GM19455 (cell line): ENCODE measurements around the gene SLIT3.

Experiments
- ATAC-seq: cut with Tn5 transposase; IDR thresholded peaks from one replicate; pipeline ENCODE4 v1.9.1; 2021; ENCODE audit not compliant: unreplicated experiment

The SLIT3 gene

DNA sequence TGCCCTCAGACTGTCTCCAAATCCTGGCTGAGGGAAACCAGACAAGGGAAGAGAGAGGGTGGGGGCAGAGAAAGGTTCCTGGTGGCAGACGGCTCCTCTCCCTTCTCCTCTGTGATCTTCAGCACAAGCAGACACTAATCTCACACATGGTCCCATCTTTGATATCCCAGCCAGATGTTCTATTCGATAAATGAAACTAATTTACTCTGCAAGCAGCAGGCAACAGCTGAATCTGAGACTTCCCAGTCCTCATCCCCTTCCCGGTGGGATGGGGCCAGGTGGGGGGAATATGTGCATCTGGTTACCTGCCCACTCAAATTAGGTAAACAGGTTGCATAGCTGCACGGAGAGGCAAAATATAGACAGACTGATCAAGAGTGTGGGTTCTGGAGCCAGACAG, 512.8 kb downstream of the SLIT3 start:
- ATAC-seq: no peak

DNA sequence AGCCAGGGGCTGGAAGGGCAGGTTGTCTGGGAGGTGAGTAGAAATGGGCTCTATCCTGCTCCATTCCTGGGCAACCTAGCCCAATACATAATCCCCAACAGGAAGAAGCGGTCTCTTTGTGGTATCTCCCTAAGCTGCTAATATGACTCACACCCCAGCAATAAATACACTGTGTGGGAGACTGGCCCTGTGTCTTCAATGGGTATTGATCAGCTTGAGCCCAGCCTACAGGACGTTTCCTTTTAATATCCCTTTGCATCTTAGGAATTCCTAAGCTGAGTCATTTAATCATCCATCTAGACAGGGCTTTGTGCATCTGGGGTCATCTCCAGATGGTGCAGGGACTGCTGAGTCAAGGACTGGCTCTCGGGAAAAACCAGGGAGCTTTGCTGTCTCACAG, 514.8 kb downstream of the SLIT3 start:
- no peak for ATAC-seq

DNA sequence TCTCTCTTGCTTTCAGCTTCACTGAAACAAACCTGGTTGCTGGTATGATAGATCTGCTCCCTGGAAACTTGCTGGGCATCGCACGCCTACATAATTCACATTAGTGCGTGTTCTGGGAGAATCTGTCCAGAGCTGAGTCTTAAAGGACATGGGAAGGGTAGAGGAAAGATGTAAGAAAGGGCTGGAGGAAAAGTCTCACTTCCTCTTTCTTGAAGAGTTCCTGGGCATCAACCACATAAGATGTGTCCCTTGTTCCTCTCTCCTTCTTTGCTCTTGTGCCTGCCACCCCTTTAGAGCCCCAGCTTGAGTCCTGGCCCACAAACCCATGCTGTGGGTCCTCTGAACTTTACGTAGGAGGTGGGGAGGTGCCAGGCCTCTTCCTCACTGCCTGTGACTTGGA, 516.5 kb downstream of the SLIT3 start:
- ATAC-seq: no peak

GRCh38 chr5:168781941-168782571, 518.9 kb downstream of the SLIT3 start:
- ATAC-seq: no peak

DNA sequence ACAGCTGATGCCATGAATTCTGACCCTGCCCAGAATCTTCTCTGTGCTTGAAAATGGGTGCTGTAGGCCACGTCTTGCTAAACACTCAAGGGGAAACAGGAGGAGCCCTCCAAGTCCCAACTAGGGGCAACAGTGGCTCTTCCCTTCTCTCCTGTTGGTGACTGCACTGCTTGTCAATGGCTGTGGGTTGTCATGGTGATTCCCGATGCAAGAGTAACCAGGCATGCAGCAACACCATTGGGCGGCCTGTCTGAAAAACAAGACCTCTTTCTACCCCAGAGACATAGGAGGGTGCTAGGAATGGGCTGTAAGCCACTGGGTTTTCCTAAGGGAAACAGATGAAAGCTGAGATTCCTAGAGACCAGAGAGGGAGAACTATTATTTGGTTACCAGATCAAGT, 520.1 kb downstream of the SLIT3 start:
- no peak for ATAC-seq

- no peak for ATAC-seq
These were observed 521.6 kb downstream of the SLIT3 start for GRCh38 chr5:168779333-168779732.

- no peak for ATAC-seq
These were observed 522.4 kb downstream of the SLIT3 start for GRCh38 chr5:168778536-168778935.

DNA sequence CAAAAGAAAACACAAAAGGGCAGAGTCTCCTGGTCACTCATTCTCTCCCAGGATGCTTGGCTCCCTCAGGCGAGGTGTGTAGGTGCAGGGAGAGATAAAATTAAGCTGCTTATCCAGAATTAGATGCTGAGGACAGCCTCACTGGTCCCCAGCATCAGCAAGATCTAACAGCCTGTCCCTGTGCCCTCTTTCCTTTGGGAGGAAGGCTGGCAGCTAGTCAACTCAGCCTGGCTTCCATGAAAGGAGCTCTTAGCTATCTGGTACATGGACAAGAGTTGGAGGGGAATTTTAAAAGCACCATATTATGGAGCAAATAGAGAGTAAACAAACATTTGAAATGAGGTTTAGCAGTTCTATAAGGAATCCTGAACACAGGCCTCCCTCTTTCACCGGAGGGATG, 523.3 kb downstream of the SLIT3 start:
- no peak for ATAC-seq

DNA sequence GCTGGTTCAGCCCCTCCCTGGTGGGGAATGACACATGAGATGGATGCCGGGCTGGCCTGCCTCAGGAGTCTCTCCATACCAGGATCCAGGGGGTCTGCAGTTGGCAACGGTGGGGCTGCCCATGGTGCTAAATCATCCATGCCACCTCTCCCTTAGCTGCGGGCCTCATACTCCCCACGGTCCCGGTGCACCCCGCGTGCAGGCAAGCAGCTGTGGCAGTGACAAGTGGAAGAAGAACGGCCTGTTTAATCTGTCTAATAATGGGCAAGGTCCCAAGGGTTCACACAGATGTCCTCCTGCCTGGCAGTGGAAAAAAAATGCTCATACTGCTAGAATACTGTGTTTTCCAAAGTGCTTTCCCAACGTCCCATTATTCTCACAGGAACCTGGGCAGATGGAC, 524.9 kb downstream of the SLIT3 start:
- ATAC-seq: no peak

DNA sequence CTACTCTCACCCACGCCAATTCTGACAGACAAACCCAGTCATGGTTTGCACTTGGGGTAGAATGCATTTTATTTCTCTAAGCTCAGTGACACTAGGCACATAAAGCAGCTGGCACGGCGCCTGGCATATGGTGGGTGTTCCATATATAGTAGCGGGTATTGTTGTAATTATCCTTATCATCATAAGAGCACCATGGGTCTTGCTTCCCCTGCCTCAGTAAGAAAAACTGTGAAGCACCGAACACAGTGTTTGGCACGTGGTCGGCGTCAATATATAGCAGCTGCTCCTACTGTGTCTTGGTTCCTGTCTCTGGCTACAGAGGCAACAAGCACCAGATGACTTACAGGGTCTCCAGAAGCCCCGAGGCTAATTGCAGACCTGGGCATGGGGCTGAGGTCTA, 527.7 kb downstream of the SLIT3 start:
- no peak for ATAC-seq

- no peak for ATAC-seq
These were observed 528.5 kb downstream of the SLIT3 start for GRCh38 chr5:168772316-168772961.

GRCh38 chr5:168771678-168772077, 529.3 kb downstream of the SLIT3 start:
- no peak for ATAC-seq

GRCh38 chr5:168770996-168771395, 529.9 kb downstream of the SLIT3 start:
- ATAC-seq: no peak

DNA sequence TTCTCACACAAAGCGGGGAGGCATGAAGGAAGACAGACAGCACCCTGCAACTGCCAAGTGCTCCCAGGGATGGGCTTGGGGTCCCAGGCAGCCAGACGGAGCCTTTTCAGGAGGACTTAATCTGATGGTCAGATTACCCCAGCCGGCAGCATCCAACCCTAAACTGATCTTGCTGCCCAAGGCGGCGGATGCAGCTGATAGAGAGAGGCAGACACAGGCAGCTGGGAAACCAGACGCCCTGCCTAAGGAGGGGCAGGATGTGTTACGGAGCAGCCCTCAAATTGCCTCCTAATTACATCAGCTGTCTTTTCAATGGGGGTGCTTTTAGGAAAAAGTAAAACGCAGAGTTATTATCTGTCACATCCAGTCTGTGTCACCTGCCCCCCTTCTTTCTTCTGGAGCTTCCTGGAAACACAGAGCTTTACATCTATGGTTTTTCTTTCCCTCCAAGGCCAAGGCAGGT, 530.9 kb downstream of the SLIT3 start:
- ATAC-seq: no peak

GRCh38 chr5:168768172-168768571, 532.8 kb downstream of the SLIT3 start:
- no peak for ATAC-seq

GRCh38 chr5:168766426-168766700, 534.6 kb downstream of the SLIT3 start:
- no peak for ATAC-seq

DNA sequence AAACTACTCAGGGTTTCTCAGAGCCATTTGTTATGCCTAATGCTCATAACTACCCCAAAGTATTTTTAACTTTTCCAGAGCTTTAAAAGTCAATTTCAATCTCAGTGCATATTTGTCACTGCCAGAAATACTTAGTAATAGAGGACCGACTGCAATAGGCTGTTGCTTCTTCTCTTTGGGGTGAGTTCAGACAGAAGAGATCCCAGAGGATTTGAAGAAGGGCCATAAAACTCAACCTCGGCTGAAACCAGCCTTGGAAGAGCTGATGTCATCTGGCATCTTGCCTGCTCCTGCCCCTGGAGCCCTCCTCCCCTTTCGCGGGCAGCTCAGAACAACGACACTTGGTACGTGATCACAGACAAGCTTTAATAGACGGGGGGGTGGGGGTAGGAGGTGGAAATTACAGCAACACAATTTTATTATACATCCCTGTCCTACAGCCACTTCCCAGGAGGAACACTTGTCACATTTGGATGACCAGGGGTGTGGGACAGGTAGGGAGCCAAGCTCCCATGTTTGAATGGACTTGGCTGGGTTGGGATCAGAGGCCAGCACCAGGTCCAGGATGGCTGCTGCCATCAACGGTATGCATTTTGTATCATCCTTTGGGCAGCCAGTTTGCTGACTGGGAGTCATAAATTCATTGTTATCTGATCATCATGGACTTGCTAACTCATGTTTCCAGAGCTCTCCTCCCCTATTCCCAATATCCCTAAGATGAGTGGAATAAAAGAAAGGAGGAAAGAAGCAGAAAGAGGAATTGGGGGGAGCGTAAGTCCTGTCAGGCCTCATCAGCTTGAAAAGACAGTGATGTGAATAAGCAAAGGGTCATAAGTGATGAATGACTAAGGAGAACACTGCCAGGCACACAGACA, 535.2 kb downstream of the SLIT3 start:
- no peak for ATAC-seq

- ATAC-seq: no peak
These were observed 535.8 kb downstream of the SLIT3 start for GRCh38 chr5:168765086-168765550.

DNA sequence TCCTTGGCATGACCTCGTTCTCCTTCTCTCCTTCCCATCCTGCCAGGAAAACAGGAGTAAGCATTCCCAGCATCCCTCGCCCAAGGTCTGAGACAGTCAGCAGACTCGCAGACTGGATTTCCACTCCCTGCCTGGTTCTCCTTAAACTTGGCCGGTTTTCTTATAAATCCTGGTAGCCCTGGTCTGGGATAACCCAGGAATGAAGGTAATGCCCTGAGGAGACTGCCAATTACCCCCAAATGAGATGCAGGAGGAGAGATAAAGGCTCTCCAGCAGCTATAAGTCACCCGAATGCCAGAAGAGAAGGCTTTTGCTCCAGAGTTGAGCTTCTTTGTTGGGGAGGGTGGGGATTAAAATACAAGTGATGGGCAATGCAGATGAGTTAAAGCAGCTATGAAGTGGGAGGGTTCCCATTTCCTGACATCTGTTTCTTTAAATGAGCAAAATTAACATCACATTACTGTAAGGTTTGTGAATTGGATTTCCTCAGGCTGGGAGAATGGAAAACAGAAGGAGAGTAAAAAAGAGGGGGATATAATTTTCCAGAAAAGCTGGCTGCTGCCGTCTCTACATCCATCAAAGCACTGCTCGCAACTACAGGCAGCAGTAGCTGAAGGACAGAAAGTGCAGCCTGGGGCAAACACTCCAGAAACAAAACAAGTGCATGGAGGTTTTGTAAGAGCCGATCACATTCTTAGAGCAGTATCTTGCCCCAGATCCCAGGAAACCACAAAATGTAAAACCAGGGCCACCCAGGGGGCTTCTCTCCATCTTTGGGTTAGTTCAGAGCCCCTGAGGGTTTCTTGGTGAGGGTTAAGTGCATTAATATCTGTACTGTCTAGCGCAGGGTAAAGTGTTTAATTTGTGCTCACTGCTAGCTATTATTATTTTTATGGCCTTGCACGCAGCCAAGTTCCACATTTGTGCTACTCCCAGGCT, 544.2 kb downstream of the SLIT3 start:
- ATAC-seq: no peak

GRCh38 chr5:168755548-168756093, 545.3 kb downstream of the SLIT3 start:
- ATAC-seq: no peak
